Nephron progenitor cell (in vitro differentiated cells): ENCODE results near the gene BBS7.
A peak's percentile ranks its signal among the peaks of the same experiment; 100 is the strongest.

Experiments used
- DNase-seq: peaks from one replicate; pipeline ENCODE4 v3.0.0; 2021
- H3K27ac Mint-ChIP-seq: 2 replicates; pipeline ENCODE4 v1.8.0; 2021; ENCODE audit warnings: mild to moderate bottlenecking, moderate library complexity, mixed read lengths
- H3K27me3 Mint-ChIP-seq: 2 replicates; pipeline ENCODE4 v1.8.0; 2021; ENCODE audit warnings: mild to moderate bottlenecking, low read depth, mixed read lengths; ENCODE audit not compliant: poor library complexity
- H3K36me3 Mint-ChIP-seq: 2 replicates; pipeline ENCODE4 v1.8.0; 2021; ENCODE audit warnings: low read depth, mixed read lengths
- H3K4me1 Mint-ChIP-seq: 2 replicates; pipeline ENCODE4 v1.8.0; 2021; ENCODE audit warnings: mixed read lengths
- H3K4me3 Mint-ChIP-seq: 2 replicates; pipeline ENCODE4 v1.8.0; 2021; ENCODE audit warnings: mild to moderate bottlenecking, moderate library complexity, mixed read lengths
- H3K9me3 Mint-ChIP-seq: 2 replicates; pipeline ENCODE4 v1.8.0; 2021; ENCODE audit warnings: mild to moderate bottlenecking, moderate library complexity, mixed read lengths
- CTCF ChIP-seq: fragments of 200-600 bp; sonication (generic); IDR thresholded peaks from 2 replicates; pipeline ENCODE4 v1.5.0; 2021; ENCODE audit warnings: antibody characterized with exemption

Gene BBS7

GRCh38 chr4:121818215-121818614, 52.1 kb downstream of the BBS7 start:
- H3K36me3 Mint-ChIP-seq = peaks cover 40% of the 10 kb centered on the region
- peaks cover 19% of the 10 kb centered on the region for H3K4me1 Mint-ChIP-seq
- no peak overlapping the region for H3K4me3 Mint-ChIP-seq
- H3K27ac Mint-ChIP-seq = peak overlapping the region; percentile 77
- no peak for TF ChIP-seq CTCF
- no peak for DNase-seq
- H3K27me3 Mint-ChIP-seq = no peaks in the 10 kb centered on the region
- no peaks in the 10 kb centered on the region for H3K9me3 Mint-ChIP-seq

DNA sequence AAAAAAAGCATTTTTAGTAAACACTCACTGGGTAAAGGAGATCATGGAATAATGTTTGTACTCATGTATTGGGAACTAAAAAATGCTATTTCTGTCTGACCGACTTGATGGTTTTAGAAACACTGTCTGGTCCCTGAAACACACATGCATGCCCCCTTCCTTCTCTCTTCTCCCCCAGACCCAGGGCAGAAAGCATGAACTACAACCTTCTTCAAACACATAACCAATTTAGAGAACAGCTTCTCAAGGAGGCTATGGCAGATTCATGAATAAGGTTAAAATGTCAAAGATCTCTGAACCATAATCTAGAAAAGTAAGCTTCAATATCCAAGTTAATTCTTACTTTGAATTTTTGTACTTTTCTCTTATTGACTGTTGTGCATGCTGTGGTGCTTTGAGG, 52.6 kb downstream of the BBS7 start:
- H3K9me3 Mint-ChIP-seq = no peaks in the 10 kb centered on the region
- H3K4me1 Mint-ChIP-seq = peaks cover 19% of the 10 kb centered on the region
- peak overlapping the region; percentile 81 for H3K27ac Mint-ChIP-seq
- no peak for TF ChIP-seq CTCF
- H3K27me3 Mint-ChIP-seq = no peaks in the 10 kb centered on the region
- DNase-seq = no peak
- H3K4me3 Mint-ChIP-seq = no peak overlapping the region
- peaks cover 44% of the 10 kb centered on the region for H3K36me3 Mint-ChIP-seq

DNA sequence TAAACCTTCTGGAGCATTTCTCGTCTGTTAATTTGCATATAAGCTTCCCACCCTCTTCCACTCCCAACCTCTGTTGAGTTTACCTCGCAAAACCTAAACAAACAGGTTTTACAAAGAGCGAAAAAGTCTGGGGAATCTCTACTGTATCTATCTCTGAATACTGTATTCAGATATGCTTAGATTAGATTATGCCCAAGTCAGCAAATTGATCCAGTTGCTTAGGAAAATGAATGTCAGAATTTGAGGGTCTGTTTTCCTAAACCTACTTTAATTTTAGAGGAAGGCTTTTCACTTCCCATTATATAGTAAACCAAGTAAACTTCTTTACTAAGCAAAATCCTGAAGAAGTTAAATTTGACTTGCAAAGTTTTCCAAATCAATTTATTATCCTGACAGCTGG, 53.3 kb downstream of the BBS7 start:
- Mint-ChIP-seq H3K36me3 (peaks cover 48% of the 10 kb centered on the region), H3K4me3 (no peak overlapping the region), H3K9me3 (no peaks in the 10 kb centered on the region), H3K4me1 (peaks cover 12% of the 10 kb centered on the region), H3K27ac (peak overlapping the region; percentile 19), H3K27me3 (no peaks in the 10 kb centered on the region)
- DNase-seq = no peak
- no peak for TF ChIP-seq CTCF

- H3K27ac Mint-ChIP-seq = peak overlapping the region; percentile 78
- no peaks in the 10 kb centered on the region for H3K4me1 Mint-ChIP-seq
- H3K9me3 Mint-ChIP-seq = no peaks in the 10 kb centered on the region
- TF ChIP-seq CTCF = no peak
- H3K36me3 Mint-ChIP-seq = peaks cover 60% of the 10 kb centered on the region
- H3K27me3 Mint-ChIP-seq = no peaks in the 10 kb centered on the region
- no peak overlapping the region for H3K4me3 Mint-ChIP-seq
- DNase-seq = no peak
Measured at GRCh38 chr4:121814756-121815155, 55.5 kb downstream of the BBS7 start.

DNA sequence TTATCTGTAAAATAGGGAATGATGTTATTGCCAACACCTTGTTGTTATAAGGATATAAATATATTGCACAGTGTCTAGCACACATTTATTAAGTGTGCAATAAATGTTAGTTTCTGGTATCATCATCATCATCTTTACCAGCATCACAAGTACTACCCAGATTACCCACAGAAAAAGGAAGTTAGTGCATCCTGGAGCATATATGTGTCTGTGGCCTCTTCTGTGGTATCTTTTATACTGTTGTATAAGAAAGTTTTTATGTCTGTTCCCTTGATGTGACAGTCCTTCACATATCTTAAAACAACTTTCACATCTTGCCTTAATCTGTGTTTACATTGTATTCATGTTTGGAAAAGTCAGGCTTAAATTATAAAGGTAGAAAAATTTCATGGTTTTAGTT, 59.2 kb downstream of the BBS7 start:
- no peak for DNase-seq
- Mint-ChIP-seq H3K4me3 (no peak overlapping the region), H3K36me3 (peaks cover 53% of the 10 kb centered on the region), H3K9me3 (no peaks in the 10 kb centered on the region), H3K4me1 (no peaks in the 10 kb centered on the region), H3K27ac (no peak overlapping the region), H3K27me3 (no peaks in the 10 kb centered on the region)
- no peak for TF ChIP-seq CTCF

GRCh38 chr4:121806411-121806810, 63.9 kb downstream of the BBS7 start:
- Mint-ChIP-seq H3K9me3 (no peaks in the 10 kb centered on the region), H3K27ac (no peak overlapping the region), H3K27me3 (no peaks in the 10 kb centered on the region), H3K4me1 (peaks cover 16% of the 10 kb centered on the region), H3K36me3 (peaks cover 56% of the 10 kb centered on the region), H3K4me3 (no peak overlapping the region)
- no peak for DNase-seq
- TF ChIP-seq CTCF = no peak
